Endothelial cell of umbilical vein (primary cell): Measurements from ENCODE around the gene GABPB2. TPM values are rescaled to one million over a fixed set of nuclear protein-coding genes. Genes with fewer than 3 reads are reported as not detected.
A peak's percentile ranks its signal among the peaks of the same experiment; 100 is the strongest.

ENCODE experiments used
- BruUV-seq: library from RNA; stranded (reverse); fragments of 400-500 nt; replicated peaks from 2 replicates; lab custom pipeline; 2021; lab: Mats Ljungman, UMichigan
- CTCF ChIA-PET: fragments of 300-600, 350-600 bp; sonication (Branson Sonifier 250); formaldehyde crosslinking; loops from one replicate; lab custom pipeline; 2021; ENCODE audit warnings: antibody characterized with exemption, inconsistent platforms; lab: Charles Lee
- POLR2A ChIA-PET: fragments of 300-600, 350-600 bp; sonication (Branson Sonifier 250); formaldehyde crosslinking; loops from one replicate; lab custom pipeline; 2021; ENCODE audit warnings: antibody characterized with exemption, inconsistent platforms; lab: Charles Lee
- DNase-seq: peaks from one replicate; pipeline ENCODE4 v3.0.0-alpha.2; 2011; ENCODE audit warnings: low read depth, low spot score
- FAIRE-seq: peaks from 2 replicates; lab custom pipeline; 2011; peaks lifted over from hg19 to GRCh38; lab: Jason Lieb, UNC
- H2AFZ ChIP-seq: 2 replicates; pipeline ENCODE4 v1.6.0; 2012; ENCODE audit warnings: low read depth, low read length, control low read depth, inconsistent platforms
- H3K27ac ChIP-seq: 2 replicates; pipeline ENCODE4 v1.5.1; 2011; ENCODE audit warnings: low read depth, mild to moderate bottlenecking, control low read depth, low read length, moderate library complexity; ENCODE audit not compliant: insufficient read depth
- H3K27me3 ChIP-seq, 2 experiments: 2 replicates each; pipeline versions ENCODE4 v1.6.0 to v1.6.1; 2011; ENCODE audit warnings: low read length in 2 of 2, mixed read lengths in 1 of 2; ENCODE audit not compliant: control insufficient read depth in 2 of 2, insufficient read depth in 2 of 2
- H3K36me3 ChIP-seq, 2 experiments: 2 replicates in 1 of 2; 3 replicates in 1 of 2; pipeline ENCODE4 v1.5.1; 2011; ENCODE audit warnings: low read length in 2 of 2, mild to moderate bottlenecking in 1 of 2, moderate library complexity in 1 of 2; ENCODE audit not compliant: control insufficient read depth in 2 of 2, insufficient read depth in 2 of 2; ENCODE audit errors: extremely low read depth in 1 of 2
- H3K4me1 ChIP-seq: 3 replicates; pipeline ENCODE4 v1.5.1; 2011; ENCODE audit warnings: mild to moderate bottlenecking, low read length; ENCODE audit not compliant: control insufficient read depth, insufficient read depth; ENCODE audit errors: extremely low read depth
- H3K4me2 ChIP-seq: 2 replicates; pipeline ENCODE4 v1.6.1; 2011; ENCODE audit warnings: low read length, control low read depth, mixed read lengths; ENCODE audit not compliant: insufficient read depth
- H3K4me3 ChIP-seq, 3 experiments: fragments of 200-600 bp in 1 of 3; sonication (generic), shearing (Covaris generic) in 1 of 3; replicated peaks in 1 of 3; 2 replicates each; pipeline ENCODE4 v1.5.1; 2011 to 2016; ENCODE audit warnings: control low read depth in 3 of 3, low read length in 3 of 3, mild to moderate bottlenecking in 2 of 3, inconsistent platforms in 1 of 3, low read depth in 1 of 3, moderate library complexity in 1 of 3; ENCODE audit not compliant: insufficient read depth in 1 of 3
- H3K79me2 ChIP-seq: 2 replicates; pipeline ENCODE4 v1.6.0; 2012; ENCODE audit warnings: low read length, inconsistent platforms; ENCODE audit not compliant: control insufficient read depth, insufficient read depth
- H3K9ac ChIP-seq: replicated peaks from 2 replicates; pipeline ENCODE3; 2011; ENCODE audit warnings: low read length, control low read depth; ENCODE audit not compliant: insufficient read depth; ENCODE audit errors: extremely low read depth
- H3K9me1 ChIP-seq: replicated peaks from 3 replicates; pipeline ENCODE4 v1.6.0; 2011; ENCODE audit warnings: mild to moderate bottlenecking, low read length; ENCODE audit not compliant: control insufficient read depth, insufficient read depth; ENCODE audit errors: extremely low read depth
- H3K9me3 ChIP-seq: replicated peaks from 2 replicates; pipeline ENCODE4 v1.5.1; 2012; ENCODE audit warnings: low read length, inconsistent platforms; ENCODE audit not compliant: control insufficient read depth, insufficient read depth
- H4K20me1 ChIP-seq: replicated peaks from 2 replicates; pipeline ENCODE3; 2011; ENCODE audit warnings: mild to moderate bottlenecking, low read length; ENCODE audit not compliant: control insufficient read depth, insufficient read depth; ENCODE audit errors: extremely low read depth
- CTCF ChIP-seq, 2 donors: IDR thresholded peaks; 1 replicate in 1 of 2; 2 replicates in 1 of 2; pipeline ENCODE4 v1.5.1; 2011; ENCODE audit warnings: low read length in 2 of 2, mild to moderate bottlenecking in 2 of 2, moderate library complexity in 2 of 2, control low read depth in 1 of 2, inconsistent platforms in 1 of 2, low read depth in 1 of 2; ENCODE audit not compliant: insufficient read depth in 1 of 2; ENCODE audit errors: extremely low read depth in 1 of 2
- EZH2 ChIP-seq: IDR thresholded peaks from 2 replicates; pipeline ENCODE4 v1.6.1; 2012; ENCODE audit warnings: borderline replicate concordance, low read depth, mild to moderate bottlenecking, moderate library complexity, low read length, inconsistent platforms; ENCODE audit not compliant: severe bottlenecking
- GATA2 ChIP-seq: IDR thresholded peaks from 2 replicates; pipeline ENCODE4 v1.7.0; 2011; ENCODE audit warnings: low read depth, mild to moderate bottlenecking, moderate library complexity, mixed read lengths, low read length; ENCODE audit not compliant: insufficient read length, insufficient read depth
- JUN ChIP-seq: IDR thresholded peaks from 2 replicates; pipeline ENCODE4 v1.6.1; 2011; ENCODE audit warnings: borderline replicate concordance, low read depth; ENCODE audit not compliant: insufficient read length, insufficient read depth
- POLR2A ChIP-seq: IDR thresholded peaks from 2 replicates; pipeline ENCODE4 v1.6.1; 2012; ENCODE audit warnings: low read depth, mild to moderate bottlenecking, control low read depth, low read length
- dilution Hi-C: fragments of 300-500 bp; cut with MboI; formaldehyde crosslinking; loops from one replicate; pipeline ENCODE4 v1.15.0; 2019; ENCODE audit warnings: low sequenced_read_pairs; ENCODE audit not compliant: extremely low pct_ligation_motif_present
- intact Hi-C: fragments of 100-400 bp; cut with micrococcal nuclease; formaldehyde crosslinking; loops from one replicate; pipeline ENCODE4 v1.10.0; 2022
- polyA plus RNA-seq, 4 experiments: library from polyadenylated mRNA; depleted of rRNA in 3 of 4; stranded (reverse) in 3 of 4; unstranded in 1 of 4; fragments of >200 nt; gene quantifications; 2 replicates each; pipeline versions ENCODE4 v1.2.1 to v1.2.3, GENCODE V29; 2011 to 2012; ENCODE audit warnings: missing spikeins in 1 of 4
- total RNA-seq: library from RNA; stranded (reverse); gene quantifications from 2 replicates; pipeline ENCODE4 v1.2.3, GENCODE V29; 2021

The GABPB2 gene
- total and polyA plus RNA-seq, 2 donors (not counting 3 experiments of a cell fraction or from before 2014, with no cell fraction given), result 2.6 to 4.3 TPM

- Histone ChIP-seq H3K4me2 (no peak overlapping the region), H3K79me2 (no peaks in the 10 kb centered on the region), H3K9ac (no peak overlapping the region), H3K4me3 (peak overlapping the region in 1 of 3 experiments; percentile 49), H3K9me1 (no peaks in the 10 kb centered on the region), H2AFZ (no peak overlapping the region), H3K36me3 (peaks cover 0 to 19% of the 10 kb centered on the region in 2 experiments), H3K27ac (no peak overlapping the region), H3K27me3 (no peaks in the 10 kb centered on the region), H4K20me1 (no peaks in the 10 kb centered on the region), H3K9me3 (no peaks in the 10 kb centered on the region), H3K4me1 (peaks cover 29% of the 10 kb centered on the region)
- dilution Hi-C loops, result no loop called here
- intact Hi-C loops, result loop anchor here (1.0 kb wide), 1 partner anchor 10 kb away; no protein-coding TSS in a partner anchor
- TF ChIP-seq EZH2, result no peak
- DNase-seq (no peak), FAIRE-seq (no peak)
- POLR2A ChIA-PET, result interaction anchor here (1.0 kb wide), 1 partner anchor 13 kb away, joined by 4 read pairs; no protein-coding TSS in a partner anchor
- CTCF ChIA-PET, result interaction anchor here (0.8 to 3.2 kb wide), 3 partner anchors 13 to 85 kb away, joined by 4 to 30 read pairs (median 4); partner anchors contain the start of gene CDC42SE1
- no TSS peak for BruUV-seq
Observed at GRCh38 chr1:151143986-151144385, 73.4 kb downstream of the GABPB2 start.

- H3K27ac ChIP-seq, result no peak overlapping the region
- H3K27me3 ChIP-seq, result no peaks in the 10 kb centered on the region
- BruUV-seq, result TSS peak; percentile 15
- dilution Hi-C loops (no loop called here), intact Hi-C loops (loop anchor here (1.0 to 5.0 kb wide), 2 partner anchors 10 to 167 kb away; no protein-coding TSS in a partner anchor)
- peak overlapping the region; percentile 96 for H3K4me2 ChIP-seq
- no peak overlapping the region for H2AFZ ChIP-seq
- ChIA-PET POLR2A (interaction anchor here (1.1 kb wide), 1 partner anchor 45 kb away, joined by 3 read pairs; the partner anchor contains the start of gene VPS72), CTCF (interaction anchor here (0.6 to 3.2 kb wide), 4 partner anchors 11 to 120 kb away, joined by 3 to 30 read pairs (median 4); no protein-coding TSS in a partner anchor)
- no peaks in the 10 kb centered on the region for H3K9me1 ChIP-seq
- DNase-seq (peak; percentile 49), FAIRE-seq (peak; percentile 77)
- H3K9me3 ChIP-seq, result no peaks in the 10 kb centered on the region
- peaks cover 29% of the 10 kb centered on the region for H3K4me1 ChIP-seq
- H4K20me1 ChIP-seq, result no peaks in the 10 kb centered on the region
- H3K9ac ChIP-seq, result no peak overlapping the region
- peak overlapping the region in 2 of 3 experiments; percentile 49 to 81 for H3K4me3 ChIP-seq
- TF ChIP-seq GATA2, result no peak
- TF ChIP-seq CTCF (IDR thresholded peaks at IDR 0.05; ENCODE audit: extremely low read depth in 1 of 2, insufficient read depth in 1 of 2, low read depth in 1 of 2, low read length in 2 of 2), result no peak
- TF ChIP-seq POLR2A, result no peak
- TF ChIP-seq JUN, result no peak
- H3K36me3 ChIP-seq, result peaks cover 0 to 14% of the 10 kb centered on the region in 2 experiments
- H3K79me2 ChIP-seq, result no peaks in the 10 kb centered on the region
Observed at GRCh38 chr1:151144474-151145303, 74.1 kb downstream of the GABPB2 start.
